SK-N-SH (cell line): ENCODE results near the gene APP. TPM values are rescaled to one million over a fixed set of nuclear protein-coding genes. Genes with fewer than 3 reads are reported as not detected.

Experiments used
- CTCF ChIA-PET: fragments of 300-600, 350-600 bp; formaldehyde crosslinking; extraction: SDS; loops from one replicate; lab custom pipeline; 2021; lab: Yijun Ruan, JAX
- POLR2A ChIA-PET: fragments of 350-600 bp; sonication (Branson Sonifier 250); formaldehyde crosslinking; extraction: SDS; loops from one replicate; lab custom pipeline; 2020; ENCODE audit warnings: antibody characterized with exemption, inconsistent platforms; lab: Yijun Ruan, JAX
- DNase-seq: peaks from one replicate; pipeline ENCODE4 v3.0.0; 2012
- H2AFZ ChIP-seq: fragments of 200-600 bp; sonication (generic); 2 replicates; pipeline ENCODE4 v1.8.1; 2016; ENCODE audit warnings: antibody characterized with exemption, mild to moderate bottlenecking, low read depth
- H3F3A ChIP-seq: fragments of 200-600 bp; sonication (generic); replicated peaks from 2 replicates; pipeline ENCODE3; 2016; ENCODE audit warnings: antibody characterized with exemption, mild to moderate bottlenecking; ENCODE audit not compliant: insufficient read depth
- H3K27ac ChIP-seq, 2 experiments: fragments of 200-500 bp in 1 of 2; fragments of 200-600 bp in 1 of 2; sonication (Bioruptor generic) in 1 of 2; sonication (generic), shearing (Covaris generic) in 1 of 2; 2 replicates each; pipeline versions ENCODE4 v1.5.1 to v1.6.1; 2014 to 2016; ENCODE audit warnings: low read depth in 2 of 2, inconsistent platforms in 1 of 2, low read length in 1 of 2, mild to moderate bottlenecking in 1 of 2, mixed read lengths in 1 of 2
- H3K27me3 ChIP-seq: fragments of 200-600 bp; sonication (generic), shearing (Covaris generic); 2 replicates; pipeline ENCODE4 v1.6.1; 2016; ENCODE audit warnings: mixed run types; ENCODE audit not compliant: insufficient read depth
- H3K36me3 ChIP-seq, 2 experiments: fragments of 200-500 bp in 1 of 2; fragments of 200-600 bp in 1 of 2; sonication (Bioruptor generic) in 1 of 2; sonication (generic) in 1 of 2; replicated peaks in 1 of 2; 2 replicates each; pipeline versions ENCODE3 to v1.5.1; 2014 to 2016; ENCODE audit warnings: low read length in 1 of 2, mild to moderate bottlenecking in 1 of 2; ENCODE audit not compliant: insufficient read depth in 2 of 2, control insufficient read depth in 1 of 2
- H3K4me1 ChIP-seq, 2 experiments: fragments of 200-500 bp in 1 of 2; fragments of 200-600 bp in 1 of 2; sonication (Bioruptor generic) in 1 of 2; sonication (generic), shearing (Covaris generic) in 1 of 2; 2 replicates each; pipeline versions ENCODE4 v1.5.1 to v1.6.1; 2014 to 2016; ENCODE audit warnings: low read depth in 1 of 2, low read length in 1 of 2, mixed run types in 1 of 2; ENCODE audit not compliant: insufficient read depth in 2 of 2, control insufficient read depth in 1 of 2
- H3K4me2 ChIP-seq: fragments of 200-600 bp; sonication (generic), shearing (Covaris generic); 2 replicates; pipeline ENCODE4 v1.6.1; 2017; ENCODE audit warnings: mixed run types
- H3K4me3 ChIP-seq, 2 experiments: fragments of 200-500 bp in 1 of 2; fragments of 200-600 bp in 1 of 2; sonication (Bioruptor generic) in 1 of 2; sonication (generic), shearing (Covaris generic) in 1 of 2; 2 replicates each; pipeline versions ENCODE4 v1.5.1 to v1.8.1; 2014 to 2016; ENCODE audit warnings: low read depth in 2 of 2, inconsistent platforms in 1 of 2, low read length in 1 of 2, mild to moderate bottlenecking in 1 of 2, mixed read lengths in 1 of 2, moderate library complexity in 1 of 2
- H3K79me2 ChIP-seq: fragments of 200-600 bp; sonication (generic); 2 replicates; pipeline ENCODE4 v1.8.1; 2017; ENCODE audit warnings: mild to moderate bottlenecking; ENCODE audit not compliant: insufficient read depth
- H3K9ac ChIP-seq: fragments of 200-600 bp; sonication (generic); 2 replicates; pipeline ENCODE4 v1.6.1; 2017; ENCODE audit warnings: mixed run types
- H3K9me2 ChIP-seq: fragments of 200-600 bp; sonication (generic); 2 replicates; pipeline ENCODE4 v1.6.1; 2017; ENCODE audit warnings: mixed run types
- H3K9me3 ChIP-seq: fragments of 200-600 bp; sonication (generic); 2 replicates; pipeline ENCODE4 v1.6.1; 2017; ENCODE audit warnings: mixed run types, mild to moderate bottlenecking, moderate library complexity
- H4K20me1 ChIP-seq: fragments of 200-600 bp; sonication (generic); 2 replicates; pipeline ENCODE4 v1.6.1; 2017; ENCODE audit warnings: mild to moderate bottlenecking, mixed run types; ENCODE audit not compliant: insufficient read depth
- CHD2 ChIP-seq: fragments of 150-350 bp; IDR thresholded peaks from 2 replicates; pipeline ENCODE4 v1.6.1; 2018; ENCODE audit warnings: low read length; ENCODE audit not compliant: partially characterized antibody
- EP300 ChIP-seq, 2 experiments: IDR thresholded peaks; 2 replicates each; pipeline versions ENCODE4 v1.4.0 to v1.6.1; 2012; ENCODE audit warnings: borderline replicate concordance in 1 of 2, low read depth in 1 of 2, low read length in 1 of 2
- FOXJ3 ChIP-seq: sonication (generic); formaldehyde crosslinking; IDR thresholded peaks from 2 replicates; pipeline ENCODE4 v1.5.1; 2020; ENCODE audit warnings: mild to moderate bottlenecking, missing genetic modification reagents
- GATA2 ChIP-seq: sonication (generic); formaldehyde crosslinking; IDR thresholded peaks from 2 replicates; pipeline ENCODE4 v1.5.0; 2020; ENCODE audit warnings: mild to moderate bottlenecking, missing genetic modification reagents
- MEF2A ChIP-seq: IDR thresholded peaks from 2 replicates; pipeline ENCODE4 v1.4.0; 2012; ENCODE audit warnings: low read depth, borderline replicate concordance
- MXI1 ChIP-seq: IDR thresholded peaks from 2 replicates; pipeline ENCODE4 v1.6.1; 2012; ENCODE audit warnings: mild to moderate bottlenecking, low read depth, low read length, improper control_type of control experiment
- POLR2AphosphoS5 ChIP-seq: IDR thresholded peaks from 2 replicates; pipeline ENCODE4 v1.6.1; 2012; ENCODE audit warnings: low read depth, low read length
- RFX5 ChIP-seq: IDR thresholded peaks from 2 replicates; pipeline ENCODE4 v1.6.1; 2012; ENCODE audit warnings: mild to moderate bottlenecking, improper control_type of control experiment, low read length
- RXRA ChIP-seq: IDR thresholded peaks from 2 replicates; pipeline ENCODE4 v1.4.0; 2012; ENCODE audit warnings: low read depth, mild to moderate bottlenecking, borderline replicate concordance
- SMC3 ChIP-seq: IDR thresholded peaks from 2 replicates; pipeline ENCODE4 v1.6.1; 2012; ENCODE audit warnings: low read depth, low read length, improper control_type of control experiment
- TCF12 ChIP-seq: IDR thresholded peaks from 2 replicates; pipeline ENCODE4 v1.4.0; 2012
- TEAD4 ChIP-seq: IDR thresholded peaks from 2 replicates; pipeline ENCODE4 v1.4.0; 2012; ENCODE audit warnings: mild to moderate bottlenecking, borderline replicate concordance; ENCODE audit not compliant: insufficient read depth
- WGBS: methylation state at CpG from one replicate; pipeline ENCODE4 v1.1.6; 2017; ENCODE audit warnings: low lambda C conversion rate; 5-methylcytosine and 5-hydroxymethylcytosine counted together
- polyA plus RNA-seq, 3 experiments: library from polyadenylated mRNA; depleted of rRNA; stranded (reverse); fragments of >200 nt; gene quantifications; 2 replicates each; pipeline ENCODE4 v1.2.3, GENCODE V29; 2012
- TF ChIP-seq, protein P1 (sequence below): IDR thresholded peaks from 2 replicates; pipeline ENCODE4 v1.4.0; 2012; ENCODE audit warnings: low read depth
- TF ChIP-seq, protein P2 (sequence below): fragments of 200-600 bp; sonication (generic); IDR thresholded peaks from 2 replicates; pipeline ENCODE4 v1.6.1; 2017; ENCODE audit warnings: antibody characterized with exemption, mild to moderate bottlenecking, moderate library complexity
- TF ChIP-seq, protein P3 (sequence below): fragments of 150-350 bp; IDR thresholded peaks from 2 replicates; pipeline ENCODE4 v1.6.1; 2017; ENCODE audit warnings: antibody characterized with exemption, low read length, low read depth, borderline replicate concordance
- TF ChIP-seq, protein P4 (sequence below): IDR thresholded peaks from 2 replicates; pipeline ENCODE4; 2012
- TF ChIP-seq, protein P5 (sequence below): IDR thresholded peaks from 2 replicates; pipeline ENCODE4 v1.6.1; 2012; ENCODE audit warnings: mild to moderate bottlenecking, low read depth, low read length, moderate library complexity
- TF ChIP-seq, protein P6 (sequence below): IDR thresholded peaks from 2 replicates; pipeline ENCODE4 v1.4.0; 2012; ENCODE audit warnings: low read depth, borderline replicate concordance

Gene APP
- polyA plus RNA-seq, 1 of the 3 experiments (the other 2 are of a cell fraction), result 780 TPM

DNA sequence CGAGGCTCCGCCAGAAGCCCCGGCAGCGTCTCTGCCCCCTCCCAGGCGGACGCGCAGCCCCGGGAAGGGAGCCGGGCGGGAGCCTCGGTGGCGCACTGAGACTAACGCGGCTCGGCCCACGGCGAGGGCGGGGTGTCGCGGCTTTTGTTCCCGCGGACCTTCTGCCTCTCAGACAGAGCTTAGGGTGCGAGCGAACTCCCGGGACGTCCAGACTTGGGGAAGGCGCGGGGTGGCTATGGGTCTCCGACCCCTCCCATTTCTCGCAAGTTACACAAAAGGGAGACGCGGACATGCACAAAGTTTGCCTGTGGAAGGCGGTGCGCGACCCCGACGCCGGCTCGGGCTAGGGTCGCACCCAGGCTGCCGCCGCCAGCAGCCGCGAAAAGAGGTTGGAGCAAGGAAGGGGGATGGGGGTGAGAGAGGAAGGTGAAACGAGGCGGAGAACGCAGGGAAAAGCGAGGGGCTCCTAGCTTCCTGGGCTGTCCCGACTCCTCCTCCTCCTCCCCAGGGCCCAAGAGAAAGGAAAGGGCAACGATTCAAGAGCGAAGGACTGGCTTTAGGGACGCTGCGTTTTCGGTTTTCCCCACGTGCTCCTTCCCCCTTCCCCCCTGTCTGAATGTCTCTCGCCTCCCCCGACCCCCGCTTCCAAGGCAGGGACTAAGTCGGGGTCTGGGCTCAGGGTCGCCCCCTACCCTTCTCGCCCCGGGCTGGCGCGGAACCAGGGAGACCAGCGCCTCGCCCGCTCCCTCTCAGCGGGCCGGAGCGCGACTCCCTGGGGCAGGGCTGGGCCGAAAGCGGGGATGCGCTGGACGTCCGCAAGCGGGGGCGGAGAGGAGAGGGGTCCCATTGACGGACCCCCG is 729 bp downstream of the APP start:
- peak overlapping the region; percentile 97 for H3K4me2 ChIP-seq
- H3F3A ChIP-seq, result no peaks in the 10 kb centered on the region
- peaks cover 57% of the 10 kb centered on the region for H3K79me2 ChIP-seq
- peaks cover 16% of the 10 kb centered on the region; the same call in 1 of the 2 replicates for H4K20me1 ChIP-seq
- H3K4me3 ChIP-seq, result peak overlapping the region; percentile 65 to 92
- peak overlapping the region; percentile 92 for H3K9ac ChIP-seq
- no peaks in the 10 kb centered on the region for H3K27me3 ChIP-seq
- no peaks in the 10 kb centered on the region for H3K36me3 ChIP-seq
- H3K27ac ChIP-seq, result peak overlapping the region; percentile 76 to 97
- TF ChIP-seq, protein P1, sequence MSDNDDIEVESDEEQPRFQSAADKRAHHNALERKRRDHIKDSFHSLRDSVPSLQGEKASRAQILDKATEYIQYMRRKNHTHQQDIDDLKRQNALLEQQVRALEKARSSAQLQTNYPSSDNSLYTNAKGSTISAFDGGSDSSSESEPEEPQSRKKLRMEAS, result peak; percentile 69; the same call in 1 of the 2 replicates
- no peak for TF ChIP-seq RXRA
- peak; percentile 9; the same call in 1 of the 2 replicates for TF ChIP-seq MXI1
- TF ChIP-seq SMC3, result no peak
- no peak for TF ChIP-seq CHD2
- TF ChIP-seq RFX5, result no peak
- TF ChIP-seq, protein P2, sequence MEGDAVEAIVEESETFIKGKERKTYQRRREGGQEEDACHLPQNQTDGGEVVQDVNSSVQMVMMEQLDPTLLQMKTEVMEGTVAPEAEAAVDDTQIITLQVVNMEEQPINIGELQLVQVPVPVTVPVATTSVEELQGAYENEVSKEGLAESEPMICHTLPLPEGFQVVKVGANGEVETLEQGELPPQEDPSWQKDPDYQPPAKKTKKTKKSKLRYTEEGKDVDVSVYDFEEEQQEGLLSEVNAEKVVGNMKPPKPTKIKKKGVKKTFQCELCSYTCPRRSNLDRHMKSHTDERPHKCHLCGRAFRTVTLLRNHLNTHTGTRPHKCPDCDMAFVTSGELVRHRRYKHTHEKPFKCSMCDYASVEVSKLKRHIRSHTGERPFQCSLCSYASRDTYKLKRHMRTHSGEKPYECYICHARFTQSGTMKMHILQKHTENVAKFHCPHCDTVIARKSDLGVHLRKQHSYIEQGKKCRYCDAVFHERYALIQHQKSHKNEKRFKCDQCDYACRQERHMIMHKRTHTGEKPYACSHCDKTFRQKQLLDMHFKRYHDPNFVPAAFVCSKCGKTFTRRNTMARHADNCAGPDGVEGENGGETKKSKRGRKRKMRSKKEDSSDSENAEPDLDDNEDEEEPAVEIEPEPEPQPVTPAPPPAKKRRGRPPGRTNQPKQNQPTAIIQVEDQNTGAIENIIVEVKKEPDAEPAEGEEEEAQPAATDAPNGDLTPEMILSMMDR, result no peak
- TF ChIP-seq, protein P3, sequence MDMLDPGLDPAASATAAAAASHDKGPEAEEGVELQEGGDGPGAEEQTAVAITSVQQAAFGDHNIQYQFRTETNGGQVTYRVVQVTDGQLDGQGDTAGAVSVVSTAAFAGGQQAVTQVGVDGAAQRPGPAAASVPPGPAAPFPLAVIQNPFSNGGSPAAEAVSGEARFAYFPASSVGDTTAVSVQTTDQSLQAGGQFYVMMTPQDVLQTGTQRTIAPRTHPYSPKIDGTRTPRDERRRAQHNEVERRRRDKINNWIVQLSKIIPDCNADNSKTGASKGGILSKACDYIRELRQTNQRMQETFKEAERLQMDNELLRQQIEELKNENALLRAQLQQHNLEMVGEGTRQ, result no peak
- no peak for TF ChIP-seq FOXJ3 (CRISPR knock-in tag)
- 0 out of 2 replicates have a peak, but pooled peaks have one; percentile 9 for TF ChIP-seq GATA2
- TF ChIP-seq, protein P4, sequence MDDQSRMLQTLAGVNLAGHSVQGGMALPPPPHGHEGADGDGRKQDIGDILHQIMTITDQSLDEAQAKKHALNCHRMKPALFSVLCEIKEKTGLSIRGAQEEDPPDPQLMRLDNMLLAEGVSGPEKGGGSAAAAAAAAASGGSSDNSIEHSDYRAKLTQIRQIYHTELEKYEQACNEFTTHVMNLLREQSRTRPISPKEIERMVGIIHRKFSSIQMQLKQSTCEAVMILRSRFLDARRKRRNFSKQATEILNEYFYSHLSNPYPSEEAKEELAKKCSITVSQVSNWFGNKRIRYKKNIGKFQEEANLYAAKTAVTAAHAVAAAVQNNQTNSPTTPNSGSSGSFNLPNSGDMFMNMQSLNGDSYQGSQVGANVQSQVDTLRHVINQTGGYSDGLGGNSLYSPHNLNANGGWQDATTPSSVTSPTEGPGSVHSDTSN, result no peak
- TF ChIP-seq TEAD4, result no peak
- TF ChIP-seq, protein P5, sequence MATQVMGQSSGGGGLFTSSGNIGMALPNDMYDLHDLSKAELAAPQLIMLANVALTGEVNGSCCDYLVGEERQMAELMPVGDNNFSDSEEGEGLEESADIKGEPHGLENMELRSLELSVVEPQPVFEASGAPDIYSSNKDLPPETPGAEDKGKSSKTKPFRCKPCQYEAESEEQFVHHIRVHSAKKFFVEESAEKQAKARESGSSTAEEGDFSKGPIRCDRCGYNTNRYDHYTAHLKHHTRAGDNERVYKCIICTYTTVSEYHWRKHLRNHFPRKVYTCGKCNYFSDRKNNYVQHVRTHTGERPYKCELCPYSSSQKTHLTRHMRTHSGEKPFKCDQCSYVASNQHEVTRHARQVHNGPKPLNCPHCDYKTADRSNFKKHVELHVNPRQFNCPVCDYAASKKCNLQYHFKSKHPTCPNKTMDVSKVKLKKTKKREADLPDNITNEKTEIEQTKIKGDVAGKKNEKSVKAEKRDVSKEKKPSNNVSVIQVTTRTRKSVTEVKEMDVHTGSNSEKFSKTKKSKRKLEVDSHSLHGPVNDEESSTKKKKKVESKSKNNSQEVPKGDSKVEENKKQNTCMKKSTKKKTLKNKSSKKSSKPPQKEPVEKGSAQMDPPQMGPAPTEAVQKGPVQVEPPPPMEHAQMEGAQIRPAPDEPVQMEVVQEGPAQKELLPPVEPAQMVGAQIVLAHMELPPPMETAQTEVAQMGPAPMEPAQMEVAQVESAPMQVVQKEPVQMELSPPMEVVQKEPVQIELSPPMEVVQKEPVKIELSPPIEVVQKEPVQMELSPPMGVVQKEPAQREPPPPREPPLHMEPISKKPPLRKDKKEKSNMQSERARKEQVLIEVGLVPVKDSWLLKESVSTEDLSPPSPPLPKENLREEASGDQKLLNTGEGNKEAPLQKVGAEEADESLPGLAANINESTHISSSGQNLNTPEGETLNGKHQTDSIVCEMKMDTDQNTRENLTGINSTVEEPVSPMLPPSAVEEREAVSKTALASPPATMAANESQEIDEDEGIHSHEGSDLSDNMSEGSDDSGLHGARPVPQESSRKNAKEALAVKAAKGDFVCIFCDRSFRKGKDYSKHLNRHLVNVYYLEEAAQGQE, result no peak
- TF ChIP-seq, protein P6, sequence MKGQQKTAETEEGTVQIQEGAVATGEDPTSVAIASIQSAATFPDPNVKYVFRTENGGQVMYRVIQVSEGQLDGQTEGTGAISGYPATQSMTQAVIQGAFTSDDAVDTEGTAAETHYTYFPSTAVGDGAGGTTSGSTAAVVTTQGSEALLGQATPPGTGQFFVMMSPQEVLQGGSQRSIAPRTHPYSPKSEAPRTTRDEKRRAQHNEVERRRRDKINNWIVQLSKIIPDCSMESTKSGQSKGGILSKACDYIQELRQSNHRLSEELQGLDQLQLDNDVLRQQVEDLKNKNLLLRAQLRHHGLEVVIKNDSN, result peak; percentile 19; the same call in 1 of the 2 replicates
- no peak for TF ChIP-seq MEF2A
- TF ChIP-seq TCF12, result no peak
- TF ChIP-seq EP300 (IDR thresholded peaks at IDR 0.05; ENCODE audit: borderline replicate concordance in 1 of 2, low read depth in 1 of 2, low read length in 1 of 2), result no peak
- 0 out of 2 replicates have a peak, but pooled peaks have one; percentile 46 for TF ChIP-seq POLR2AphosphoS5
- H3K9me3 ChIP-seq, result no peaks in the 10 kb centered on the region
- H2AFZ ChIP-seq, result peak overlapping the region; percentile 77
- ChIA-PET POLR2A (interaction anchor here (0.6 to 1.4 kb wide), 2 partner anchors 65 to 435 kb away, joined by 3 to 4 read pairs; partner anchors contain the start of genes ATP5PF and GABPA), CTCF (interaction anchor here (0.5 to 4.2 kb wide), 43 partner anchors 10 to 1317 kb away, joined by 3 to 59 read pairs (median 4); partner anchors contain the start of gene ADAMTS1)
- WGBS, result under 1% methylated on average over 44 of the region's 80 CpGs
- no peaks in the 10 kb centered on the region for H3K9me2 ChIP-seq
- peaks cover 26 to 28% of the 10 kb centered on the region in 2 experiments; a peak in 3 of 4 replicates for H3K4me1 ChIP-seq
- DNase-seq, result peak; percentile 83
